OCI-LY7 (cell line): Measurements from ENCODE around the gene ST7L. TPM values are rescaled to one million over a fixed set of nuclear protein-coding genes. Genes with fewer than 3 reads are reported as not detected.

Source experiments
- BruUV-seq: library from RNA; stranded (reverse); fragments of 400-500 nt; replicated peaks from 2 replicates; lab custom pipeline; 2021; lab: Mats Ljungman, UMichigan
- CTCF ChIA-PET: fragments of 300-600 bp; sonication (Branson Sonifier 250); formaldehyde crosslinking; loops from one replicate; lab custom pipeline; 2022; ENCODE audit warnings: antibody characterized with exemption; ENCODE audit not compliant: unreplicated experiment; lab: Charles Lee
- POLR2A ChIA-PET: fragments of 300-600 bp; sonication (Branson Sonifier 250); formaldehyde crosslinking; loops from one replicate; lab custom pipeline; 2022; ENCODE audit warnings: antibody characterized with exemption; lab: Charles Lee
- DNase-seq: peaks from one replicate; pipeline ENCODE4 v3.0.0-alpha.2; 2015; ENCODE audit warnings: low spot score
- H2AFZ ChIP-seq: fragments of 200-600 bp; sonication (generic), shearing (Covaris generic); 2 replicates; pipeline ENCODE4 v1.6.1; 2014; ENCODE audit warnings: mild to moderate bottlenecking, antibody characterized with exemption, low read length, moderate library complexity
- H3K27ac ChIP-seq: fragments of 200-600 bp; sonication (generic); 2 replicates; pipeline ENCODE4 v1.5.1; 2014; ENCODE audit warnings: mixed run types, low read depth, mild to moderate bottlenecking, moderate library complexity, low read length, inconsistent platforms; ENCODE audit not compliant: poor library complexity, severe bottlenecking
- H3K36me3 ChIP-seq: fragments of 200-600 bp; sonication (generic); 2 replicates; pipeline ENCODE4 v1.6.1; 2014; ENCODE audit warnings: mild to moderate bottlenecking, antibody characterized with exemption, low read length, moderate library complexity, mixed read lengths; ENCODE audit not compliant: insufficient read depth
- H3K4me1 ChIP-seq: fragments of 200-600 bp; sonication (generic); 2 replicates; pipeline ENCODE4 v1.5.1; 2014; ENCODE audit warnings: mild to moderate bottlenecking, low read length; ENCODE audit not compliant: insufficient read depth, poor library complexity, severe bottlenecking
- H3K4me2 ChIP-seq: fragments of 200-600 bp; sonication (generic); 2 replicates; pipeline ENCODE4 v1.6.1; 2014; ENCODE audit warnings: mild to moderate bottlenecking, low read length
- H3K4me3 ChIP-seq: fragments of 200-600 bp; sonication (generic); 2 replicates; pipeline ENCODE4 v1.5.1; 2014; ENCODE audit warnings: mild to moderate bottlenecking, low read depth, low read length; ENCODE audit not compliant: poor library complexity, severe bottlenecking
- H3K79me2 ChIP-seq: fragments of 200-600 bp; sonication (generic); 2 replicates; pipeline ENCODE4 v1.6.1; 2016; ENCODE audit warnings: low read depth, mild to moderate bottlenecking, low read length, moderate library complexity, mixed read lengths; ENCODE audit not compliant: insufficient read depth
- H3K9me2 ChIP-seq: fragments of 200-600 bp; sonication (generic); 2 replicates; pipeline ENCODE4 v1.6.1; 2016; ENCODE audit warnings: mild to moderate bottlenecking, low read length, mixed read lengths; ENCODE audit not compliant: insufficient read depth
- H3K9me3 ChIP-seq: fragments of 200-600 bp; sonication (generic); 2 replicates; pipeline ENCODE4 v1.6.1; 2014; ENCODE audit warnings: mild to moderate bottlenecking, mixed run types, low read length, mixed read lengths
- H4K20me1 ChIP-seq: fragments of 200-600 bp; sonication (generic); 2 replicates; pipeline ENCODE4 v1.6.1; 2014; ENCODE audit warnings: mild to moderate bottlenecking, antibody characterized with exemption, low read length, moderate library complexity, mixed read lengths; ENCODE audit not compliant: insufficient read depth
- EZH2phosphoT487 ChIP-seq: fragments of 200-600 bp; sonication (generic); IDR thresholded peaks from 2 replicates; pipeline ENCODE4 v1.6.1; 2018; ENCODE audit warnings: low read depth, borderline replicate concordance, mild to moderate bottlenecking, mixed run types, antibody characterized with exemption, low read length, moderate library complexity, mixed read lengths
- intact Hi-C: fragments of 100-400 bp; cut with micrococcal nuclease; formaldehyde crosslinking; loops from one replicate; pipeline ENCODE4 v1.10.0; 2022; ENCODE audit not compliant: unreplicated experiment
- total RNA-seq, 2 experiments: library from RNA; depleted of rRNA in 1 of 2; stranded (reverse); fragments of >200 nt in 1 of 2; shearing (Covaris generic) in 1 of 2; gene quantifications; 2 replicates each; pipeline ENCODE4 v1.2.3, GENCODE V29; 2014 to 2022
- TF ChIP-seq, protein P1 (sequence below): fragments of 200-600 bp; sonication (generic); conservative IDR thresholded peaks from 2 replicates; pipeline ENCODE4 v1.5.1; 2014; ENCODE audit warnings: mild to moderate bottlenecking, antibody characterized with exemption, low read length, moderate library complexity, mixed read lengths

The ST7L gene
- total RNA-seq, 2 experiments from 2014 or later, result 20.2 to 22.8 TPM

GRCh38 chr1:112513112-112513870, 105.7 kb downstream of the ST7L start:
- intact Hi-C loops, result no loop called here
- ChIA-PET CTCF (interaction anchor here (1.5 kb wide), 1 partner anchor 47 kb away, joined by 5 read pairs; no protein-coding TSS in a partner anchor), POLR2A (no interaction called here)
- no peak overlapping the region for H3K27ac ChIP-seq
- no peak for TF ChIP-seq EZH2phosphoT487
- TF ChIP-seq, protein P1, sequence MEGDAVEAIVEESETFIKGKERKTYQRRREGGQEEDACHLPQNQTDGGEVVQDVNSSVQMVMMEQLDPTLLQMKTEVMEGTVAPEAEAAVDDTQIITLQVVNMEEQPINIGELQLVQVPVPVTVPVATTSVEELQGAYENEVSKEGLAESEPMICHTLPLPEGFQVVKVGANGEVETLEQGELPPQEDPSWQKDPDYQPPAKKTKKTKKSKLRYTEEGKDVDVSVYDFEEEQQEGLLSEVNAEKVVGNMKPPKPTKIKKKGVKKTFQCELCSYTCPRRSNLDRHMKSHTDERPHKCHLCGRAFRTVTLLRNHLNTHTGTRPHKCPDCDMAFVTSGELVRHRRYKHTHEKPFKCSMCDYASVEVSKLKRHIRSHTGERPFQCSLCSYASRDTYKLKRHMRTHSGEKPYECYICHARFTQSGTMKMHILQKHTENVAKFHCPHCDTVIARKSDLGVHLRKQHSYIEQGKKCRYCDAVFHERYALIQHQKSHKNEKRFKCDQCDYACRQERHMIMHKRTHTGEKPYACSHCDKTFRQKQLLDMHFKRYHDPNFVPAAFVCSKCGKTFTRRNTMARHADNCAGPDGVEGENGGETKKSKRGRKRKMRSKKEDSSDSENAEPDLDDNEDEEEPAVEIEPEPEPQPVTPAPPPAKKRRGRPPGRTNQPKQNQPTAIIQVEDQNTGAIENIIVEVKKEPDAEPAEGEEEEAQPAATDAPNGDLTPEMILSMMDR, result no peak
- no peak overlapping the region for H2AFZ ChIP-seq
- no peaks in the 10 kb centered on the region for H3K9me2 ChIP-seq
- H3K4me3 ChIP-seq, result no peak overlapping the region
- no TSS peak for BruUV-seq
- no peak overlapping the region for H3K4me2 ChIP-seq
- no peaks in the 10 kb centered on the region for H3K36me3 ChIP-seq
- H3K79me2 ChIP-seq, result no peaks in the 10 kb centered on the region
- DNase-seq, result no peak
- no peaks in the 10 kb centered on the region for H3K9me3 ChIP-seq
- H3K4me1 ChIP-seq, result peaks cover 3% of the 10 kb centered on the region
- no peaks in the 10 kb centered on the region for H4K20me1 ChIP-seq

- CTCF ChIA-PET, result no interaction called here
- no peaks in the 10 kb centered on the region for H3K79me2 ChIP-seq
- H4K20me1 ChIP-seq, result no peaks in the 10 kb centered on the region
- POLR2A ChIA-PET, result interaction anchor here (0.6 kb wide), 2 partner anchors 87 to 1233 kb away, joined by 3 read pairs; no protein-coding TSS in a partner anchor
- H3K9me3 ChIP-seq, result no peaks in the 10 kb centered on the region
- intact Hi-C loops, result no loop called here
- H2AFZ ChIP-seq, result no peak overlapping the region
- H3K36me3 ChIP-seq, result no peaks in the 10 kb centered on the region
- DNase-seq, result no peak
- H3K9me2 ChIP-seq, result no peaks in the 10 kb centered on the region
- BruUV-seq, result no TSS peak
- no peak overlapping the region for H3K4me2 ChIP-seq
- TF ChIP-seq, protein P1, result no peak
- TF ChIP-seq EZH2phosphoT487, result no peak
- no peak overlapping the region for H3K4me3 ChIP-seq
- no peak overlapping the region for H3K27ac ChIP-seq
- H3K4me1 ChIP-seq, result peaks cover 17% of the 10 kb centered on the region
Observed at GRCh38 chr1:112511897-112512296, 107.0 kb downstream of the ST7L start.

GRCh38 chr1:112510340-112510739, 108.6 kb downstream of the ST7L start:
- Histone ChIP-seq H3K4me3 (no peak overlapping the region), H3K79me2 (no peaks in the 10 kb centered on the region), H3K9me3 (no peaks in the 10 kb centered on the region), H2AFZ (no peak overlapping the region), H3K4me1 (peaks cover 32% of the 10 kb centered on the region), H4K20me1 (no peaks in the 10 kb centered on the region), H3K36me3 (no peaks in the 10 kb centered on the region), H3K27ac (no peak overlapping the region), H3K4me2 (no peak overlapping the region), H3K9me2 (no peaks in the 10 kb centered on the region)
- intact Hi-C loops, result no loop called here
- CTCF ChIA-PET, result interaction anchor here (0.6 kb wide), 2 partner anchors 8 to 212 kb away, joined by 3 to 5 read pairs; no protein-coding TSS in a partner anchor
- POLR2A ChIA-PET, result interaction anchor here (1.0 kb wide), 1 partner anchor 64 kb away, joined by 3 read pairs; no protein-coding TSS in a partner anchor
- DNase-seq, result no peak
- BruUV-seq, result no TSS peak
- TF ChIP-seq, protein P1, result no peak
- TF ChIP-seq EZH2phosphoT487, result no peak
